Measurements from ENCODE around the gene EPB41L5.

GRCh38 chr2:120077896-120078295, 65.0 kb downstream of the EPB41L5 start:
- no peak for TF ChIP-seq CTCF (IDR thresholded peaks at IDR 0.05)
- no peak for TF ChIP-seq POLR2AphosphoS5 (IDR thresholded peaks at IDR 0.05)
- TF ChIP-seq POLR2A (IDR thresholded peaks at IDR 0.05), result no peak

Data from stomach (tissue), 4 donors.